Amniotic epithelial cell (primary cell): ENCODE data around the gene SLC22A23.
A peak's percentile ranks its signal among the peaks of the same experiment; 100 is the strongest.

Experiments
- DNase-seq: peaks from one replicate; pipeline ENCODE4 v3.0.0-alpha.2; 2010; ENCODE audit warnings: low read depth

The SLC22A23 gene

DNA sequence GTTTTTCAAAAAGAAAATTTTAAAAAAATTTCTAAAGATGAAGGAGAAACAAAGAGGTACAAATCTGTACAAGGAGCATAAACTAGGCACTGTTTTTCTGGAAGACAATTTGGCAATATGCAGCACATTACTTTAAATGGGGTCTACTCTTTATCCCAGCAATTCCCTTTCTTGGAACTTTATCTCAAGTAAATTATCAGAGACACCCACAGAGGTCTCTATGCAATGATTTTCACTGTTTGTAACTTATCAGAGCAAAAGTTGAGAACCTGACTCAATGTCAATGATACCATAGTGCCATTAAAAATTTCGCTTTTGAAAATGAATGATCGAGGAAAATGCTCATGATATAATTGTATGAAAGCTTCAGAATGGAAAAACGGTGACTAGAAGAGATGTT lies 35.7 kb downstream of the SLC22A23 start:
- DNase-seq = no peak

GRCh38 chr6:3419624-3420272 lies 37.1 kb downstream of the SLC22A23 start:
- DNase-seq = peak; percentile 14

GRCh38 chr6:3418496-3419060 lies 38.3 kb downstream of the SLC22A23 start:
- DNase-seq = no peak

GRCh38 chr6:3417473-3417872 lies 39.4 kb downstream of the SLC22A23 start:
- DNase-seq = no peak

DNA sequence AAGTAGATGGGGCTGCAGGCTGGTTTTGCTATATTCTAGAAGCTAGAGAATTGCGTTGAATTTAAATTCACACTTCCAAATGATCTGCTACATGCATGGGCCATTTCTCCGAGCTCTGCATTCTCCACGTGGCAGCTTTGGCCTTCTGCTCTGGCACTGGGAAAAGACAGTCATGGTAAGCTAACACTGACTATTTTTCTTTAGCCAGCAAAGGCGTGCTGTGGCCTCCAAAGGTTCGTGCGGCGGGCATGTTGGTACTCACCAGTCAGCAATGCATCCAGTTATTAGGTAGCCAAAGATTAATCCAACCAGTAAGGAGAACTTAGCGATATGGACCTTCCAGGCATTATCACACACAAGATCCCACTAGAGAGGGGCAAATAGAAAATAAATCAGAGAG lies 41.4 kb downstream of the SLC22A23 start:
- DNase-seq = no peak

DNA sequence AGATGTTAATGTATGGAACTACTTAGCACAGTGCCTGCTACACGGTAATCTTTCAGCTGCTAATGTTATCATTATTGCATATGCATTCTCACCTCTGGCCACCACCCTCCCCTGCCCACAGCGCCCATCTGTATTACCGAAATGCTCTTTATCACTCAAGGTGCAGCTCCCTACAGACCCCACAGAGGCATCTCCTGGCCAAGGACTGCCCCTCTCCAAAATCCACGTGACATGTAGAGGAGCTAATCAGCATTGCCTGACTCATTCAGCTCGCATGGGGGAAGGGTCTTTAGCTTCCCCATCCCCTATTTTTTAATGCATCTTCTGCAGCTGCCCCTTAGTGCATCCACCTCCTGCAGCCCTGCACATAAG lies 41.8 kb downstream of the SLC22A23 start:
- no peak for DNase-seq

DNA sequence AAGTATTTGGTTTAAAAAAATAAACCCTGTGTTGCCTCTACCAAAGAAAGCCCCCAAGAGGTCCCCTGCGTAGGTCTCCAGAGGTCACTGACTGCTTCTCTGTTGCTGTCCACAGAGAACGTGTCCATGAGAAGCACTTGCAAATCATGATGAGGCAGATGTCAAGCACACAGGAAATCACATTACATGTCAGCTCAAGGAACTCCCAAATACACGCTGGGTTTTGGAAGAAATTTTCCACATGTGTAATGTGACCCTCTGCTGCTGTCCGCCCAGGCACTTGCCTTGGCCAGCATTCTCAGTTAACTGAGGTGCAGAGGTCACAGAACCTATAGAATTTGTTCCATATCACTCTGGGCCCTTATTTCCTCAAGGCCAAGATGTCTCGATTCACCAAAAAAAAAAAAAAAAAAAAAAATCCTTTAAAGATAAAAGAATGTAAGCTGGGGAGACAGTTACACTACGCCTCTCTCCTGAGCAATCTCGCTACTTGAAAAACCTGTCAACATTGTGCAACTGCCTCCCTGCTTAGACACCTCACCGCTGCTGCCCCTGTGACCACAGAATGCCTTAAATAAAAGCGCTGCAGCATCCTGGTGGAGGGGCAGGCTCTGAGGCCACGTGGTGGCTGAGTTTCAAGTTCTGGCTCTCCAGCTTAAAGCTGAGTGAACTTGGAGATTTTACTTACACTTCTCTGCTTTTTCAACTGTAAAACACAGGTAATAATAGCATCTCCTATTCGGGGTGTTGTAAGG lies 42.3 kb downstream of the SLC22A23 start:
- DNase-seq = peak; percentile 82

DNA sequence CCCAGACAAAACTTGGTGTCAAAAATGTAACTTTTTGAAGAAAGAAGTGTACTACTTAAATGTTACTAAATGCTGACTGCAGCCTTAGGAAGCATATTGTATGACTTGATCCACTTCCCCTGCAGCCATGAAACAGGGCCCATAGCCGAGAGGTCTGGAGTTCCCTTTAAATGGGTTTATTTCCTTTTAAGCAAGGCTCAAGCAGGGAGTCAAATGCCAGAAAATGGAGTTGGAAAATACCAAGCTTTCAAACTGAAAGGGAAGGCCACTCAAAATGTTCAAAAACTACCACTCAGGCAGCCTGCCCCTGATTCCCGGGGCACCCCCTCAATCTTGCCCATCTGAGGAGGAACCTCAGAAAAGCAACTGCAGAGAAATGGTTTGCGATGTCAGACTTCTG lies 43.3 kb downstream of the SLC22A23 start:
- no peak for DNase-seq

GRCh38 chr6:3412779-3413500 lies 43.9 kb downstream of the SLC22A23 start:
- no peak for DNase-seq

DNA sequence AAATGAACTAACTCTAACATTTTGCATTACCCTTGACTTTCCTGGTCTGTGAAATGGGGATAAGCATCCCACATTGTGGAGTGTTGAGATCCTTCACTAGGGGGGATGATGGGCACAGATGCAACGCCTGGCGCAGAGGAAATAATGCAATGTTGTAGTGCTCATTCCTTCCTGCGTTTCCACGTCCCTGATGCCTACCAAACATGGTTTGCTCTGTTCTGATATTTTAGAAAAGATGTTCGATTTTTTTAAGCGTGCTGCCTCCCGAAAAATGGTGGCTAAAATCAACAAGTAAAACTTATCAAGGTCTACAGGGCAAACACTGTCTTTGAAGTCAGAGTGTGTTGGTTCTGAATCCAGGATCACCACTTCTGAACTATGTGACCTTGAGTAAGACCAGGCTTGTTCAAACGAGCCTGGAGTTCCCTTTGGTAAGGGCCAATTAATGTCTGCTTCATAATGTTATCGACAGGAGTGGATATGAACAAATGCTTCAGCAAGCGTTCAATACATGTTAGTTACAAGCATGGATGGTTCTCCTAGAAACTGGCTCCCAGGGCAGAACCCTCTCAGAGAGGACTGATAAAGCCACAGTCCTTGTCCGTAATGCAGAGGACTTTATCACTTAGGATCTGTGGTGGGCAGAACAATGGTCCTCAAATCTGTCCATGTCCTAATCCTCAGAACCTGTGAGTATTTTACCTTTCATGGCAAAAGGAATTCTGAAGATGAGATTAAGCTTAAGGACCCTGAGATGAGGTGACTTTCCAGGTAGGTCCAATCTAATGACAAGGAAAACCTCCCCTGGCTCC lies 44.7 kb downstream of the SLC22A23 start:
- DNase-seq = no peak

DNA sequence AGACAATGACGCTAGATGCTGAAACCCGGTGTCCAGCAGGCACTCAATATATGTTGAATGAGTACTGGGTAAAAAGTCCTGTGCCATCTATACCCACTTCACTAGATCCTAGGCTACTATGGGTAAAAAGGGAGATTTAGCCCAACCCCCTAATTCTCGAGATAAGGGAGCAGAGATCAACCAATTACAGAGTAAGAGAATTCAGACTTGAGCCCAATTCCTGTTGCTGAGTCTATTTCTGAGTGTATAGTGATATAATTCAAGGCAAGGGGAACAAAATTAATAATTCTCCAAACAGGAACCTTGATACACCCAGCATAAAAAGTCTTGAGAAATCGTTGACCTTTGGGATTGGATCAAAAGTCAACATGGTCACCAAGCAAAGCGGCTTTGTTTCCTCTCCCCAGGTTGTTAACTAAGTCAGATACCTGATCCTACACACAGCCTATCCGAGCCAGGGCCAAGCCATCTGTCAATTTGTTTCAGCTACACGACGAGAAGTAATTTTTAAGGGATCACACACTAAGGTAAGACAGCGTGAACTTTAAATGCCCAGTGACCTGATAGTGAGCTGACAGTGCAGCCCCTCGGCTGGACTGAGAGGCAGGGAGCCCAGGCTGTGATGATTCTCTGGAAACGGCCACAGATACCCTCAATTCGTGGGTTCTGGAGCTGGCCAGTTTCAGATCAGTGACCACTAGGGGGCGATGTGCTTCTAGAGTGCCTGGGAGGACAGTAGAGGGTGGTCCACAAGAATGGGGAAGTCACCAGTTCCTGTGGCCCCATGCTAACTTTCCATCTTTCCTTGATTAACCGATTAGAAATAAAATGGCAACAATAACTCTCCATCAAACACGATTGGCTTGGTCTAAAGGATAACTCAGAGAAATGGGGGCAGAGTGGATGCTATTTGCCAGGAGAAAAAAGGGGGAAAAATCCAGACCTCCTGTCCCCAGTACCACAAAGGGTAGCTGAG lies 46.2 kb downstream of the SLC22A23 start:
- peak; percentile 55 for DNase-seq

GRCh38 chr6:3409699-3410384 lies 47.0 kb downstream of the SLC22A23 start:
- peak; percentile 30 for DNase-seq

DNA sequence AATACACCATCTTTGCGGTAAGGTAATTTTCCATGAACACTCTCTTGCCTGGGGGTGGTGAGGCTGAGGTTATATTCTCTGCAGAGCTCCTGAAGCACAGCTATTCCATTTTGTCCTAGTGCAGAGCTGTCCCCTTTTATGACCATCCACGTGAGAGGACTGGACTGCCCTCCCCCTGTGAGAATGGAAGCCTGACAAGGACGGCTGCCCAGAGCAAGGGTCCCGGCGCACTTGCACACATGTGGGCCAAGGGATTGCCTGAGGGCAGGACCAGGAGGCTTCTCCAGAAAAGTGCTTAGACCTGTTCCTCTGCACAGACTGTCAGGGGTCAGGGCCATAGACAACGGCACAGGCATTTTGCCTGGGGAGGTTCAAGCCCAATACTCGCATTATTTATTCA lies 48.2 kb downstream of the SLC22A23 start:
- no peak for DNase-seq

DNA sequence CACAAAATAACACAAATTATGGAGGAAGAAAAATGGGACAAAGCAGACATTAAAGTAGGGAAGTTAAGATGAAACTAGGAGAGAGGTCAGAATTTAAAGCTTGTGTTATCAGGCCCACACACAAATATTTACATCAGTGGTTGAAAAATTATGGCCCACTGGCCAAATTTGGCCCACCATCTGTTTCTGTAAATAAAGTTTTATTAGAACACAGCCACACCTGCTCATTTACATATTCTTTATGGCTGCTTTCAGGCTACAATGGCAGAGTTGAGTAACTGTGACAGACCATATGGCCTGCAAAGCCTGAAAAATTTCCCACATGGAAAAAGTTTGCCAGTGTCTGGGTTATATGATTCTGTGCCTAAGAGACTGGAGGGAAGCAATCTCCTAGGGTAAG lies 49.0 kb downstream of the SLC22A23 start:
- DNase-seq = no peak

GRCh38 chr6:3406891-3407809 lies 49.7 kb downstream of the SLC22A23 start:
- no peak for DNase-seq

GRCh38 chr6:3406362-3406821 lies 50.5 kb downstream of the SLC22A23 start:
- no peak for DNase-seq

GRCh38 chr6:3405679-3406078 lies 51.2 kb downstream of the SLC22A23 start:
- DNase-seq = peak; percentile 50

GRCh38 chr6:3405182-3405518 lies 51.7 kb downstream of the SLC22A23 start:
- DNase-seq = no peak
